NCI-H1105 (cell line): ENCODE data around the gene CD248.

Experiments
- DNase-seq: peaks from one replicate; lab custom pipeline; 2025; lab: John Stamatoyannopoulos, UW

The CD248 gene

DNA sequence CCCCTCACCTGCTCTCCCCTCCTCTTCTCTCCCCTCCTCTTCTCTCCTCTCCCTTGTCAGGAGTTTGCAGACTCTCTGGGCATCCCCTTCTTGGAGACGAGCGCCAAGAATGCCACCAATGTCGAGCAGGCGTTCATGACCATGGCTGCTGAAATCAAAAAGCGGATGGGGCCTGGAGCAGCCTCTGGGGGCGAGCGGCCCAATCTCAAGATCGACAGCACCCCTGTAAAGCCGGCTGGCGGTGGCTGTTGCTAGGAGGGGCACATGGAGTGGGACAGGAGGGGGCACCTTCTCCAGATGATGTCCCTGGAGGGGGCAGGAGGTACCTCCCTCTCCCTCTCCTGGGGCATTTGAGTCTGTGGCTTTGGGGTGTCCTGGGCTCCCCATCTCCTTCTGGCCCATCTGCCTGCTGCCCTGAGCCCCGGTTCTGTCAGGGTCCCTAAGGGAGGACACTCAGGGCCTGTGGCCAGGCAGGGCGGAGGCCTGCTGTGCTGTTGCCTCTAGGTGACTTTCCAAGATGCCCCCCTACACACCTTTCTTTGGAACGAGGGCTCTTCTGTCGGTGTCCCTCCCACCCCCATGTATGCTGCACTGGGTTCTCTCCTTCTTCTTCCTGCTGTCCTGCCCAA lies 40.7 kb downstream of the CD248 start:
- no peak for DNase-seq

- no peak for DNase-seq
Measured at GRCh38 chr11:66275396-66275795, 41.4 kb downstream of the CD248 start.

- DNase-seq: no peak
Measured at GRCh38 chr11:66274219-66274618, 42.6 kb downstream of the CD248 start.

- no peak for DNase-seq
Measured at GRCh38 chr11:66272596-66272995, 44.2 kb downstream of the CD248 start.

DNA sequence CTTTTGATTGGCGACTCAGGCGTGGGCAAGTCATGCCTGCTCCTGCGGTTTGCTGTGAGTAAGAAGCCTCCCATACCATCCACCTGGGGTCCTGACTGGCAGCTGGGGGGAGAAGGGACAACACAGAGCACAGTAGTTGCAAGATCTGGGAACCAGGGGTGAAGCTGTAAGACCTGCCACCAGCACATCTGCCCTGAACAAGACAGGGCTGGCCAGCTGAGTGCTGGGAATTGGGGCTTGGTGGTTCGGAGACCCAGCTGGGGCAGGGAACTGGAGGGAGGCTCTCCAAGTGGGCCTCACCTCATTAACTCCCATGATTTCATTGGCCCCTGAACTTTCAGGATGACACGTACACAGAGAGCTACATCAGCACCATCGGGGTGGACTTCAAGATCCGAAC lies 45.0 kb downstream of the CD248 start:
- no peak for DNase-seq

- no peak for DNase-seq
Measured at GRCh38 chr11:66268952-66269905, 47.6 kb downstream of the CD248 start.

DNA sequence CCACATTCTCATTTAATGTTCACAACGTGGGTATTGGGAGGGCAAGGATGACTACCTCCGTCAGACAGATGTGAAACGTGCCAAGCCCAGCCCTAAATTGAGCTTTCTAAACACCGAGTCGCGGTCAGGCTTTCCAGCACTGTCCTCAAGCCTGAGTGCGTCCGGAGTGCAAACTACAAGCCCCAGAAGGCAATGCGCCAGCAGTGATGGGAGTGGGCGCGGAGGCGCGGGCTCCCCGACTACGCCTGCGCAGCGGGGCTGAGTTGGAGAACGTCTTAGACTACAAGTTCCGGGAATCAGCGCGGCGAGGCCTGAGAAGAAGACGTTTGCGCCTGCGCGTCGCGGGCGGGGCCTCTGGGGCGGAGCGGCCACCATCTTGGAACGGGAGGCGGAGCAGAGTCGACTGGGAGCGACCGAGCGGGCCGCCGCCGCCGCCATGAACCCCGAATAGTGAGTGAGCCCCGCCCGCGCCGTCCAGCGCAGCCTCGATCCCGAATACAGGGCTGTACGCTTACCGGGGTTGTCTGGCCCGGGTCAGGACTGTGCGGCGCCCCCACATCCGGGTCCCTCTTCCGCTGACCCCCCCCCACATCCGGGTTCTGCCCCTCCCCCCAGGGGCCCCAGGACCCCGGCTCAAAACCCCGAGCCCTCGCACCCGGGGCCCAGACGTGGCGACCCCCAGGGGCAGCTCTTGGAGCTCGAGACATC lies 48.4 kb downstream of the CD248 start, which contains the start of gene RAB1B:
RAB1B (plus strand) TSS at position 396 of the 708 bp plus-strand sequence; CDS start at position 437, 41 bp downstream.
- peak; percentile 100 for DNase-seq

GRCh38 chr11:66267379-66268243 lies 49.2 kb downstream of the CD248 start:
- peak; percentile 81 for DNase-seq

DNA sequence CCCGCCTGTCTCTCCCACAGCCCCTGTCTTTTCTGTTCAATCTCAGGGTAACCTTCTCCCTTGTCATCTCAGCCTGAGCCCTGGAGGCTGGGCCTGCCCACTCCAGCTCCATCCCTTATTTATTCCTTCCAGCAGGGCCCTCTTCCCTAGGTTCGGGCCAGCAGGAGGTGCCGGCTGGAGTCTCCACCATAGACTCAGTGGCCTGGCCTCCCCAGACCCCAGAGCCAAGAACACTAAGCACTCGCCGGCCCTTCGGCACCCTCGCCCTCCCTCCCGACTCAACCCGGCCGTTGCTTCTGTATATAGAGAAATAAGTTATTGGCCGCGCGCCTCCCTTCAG lies 49.8 kb downstream of the CD248 start:
- DNase-seq: no peak

DNA sequence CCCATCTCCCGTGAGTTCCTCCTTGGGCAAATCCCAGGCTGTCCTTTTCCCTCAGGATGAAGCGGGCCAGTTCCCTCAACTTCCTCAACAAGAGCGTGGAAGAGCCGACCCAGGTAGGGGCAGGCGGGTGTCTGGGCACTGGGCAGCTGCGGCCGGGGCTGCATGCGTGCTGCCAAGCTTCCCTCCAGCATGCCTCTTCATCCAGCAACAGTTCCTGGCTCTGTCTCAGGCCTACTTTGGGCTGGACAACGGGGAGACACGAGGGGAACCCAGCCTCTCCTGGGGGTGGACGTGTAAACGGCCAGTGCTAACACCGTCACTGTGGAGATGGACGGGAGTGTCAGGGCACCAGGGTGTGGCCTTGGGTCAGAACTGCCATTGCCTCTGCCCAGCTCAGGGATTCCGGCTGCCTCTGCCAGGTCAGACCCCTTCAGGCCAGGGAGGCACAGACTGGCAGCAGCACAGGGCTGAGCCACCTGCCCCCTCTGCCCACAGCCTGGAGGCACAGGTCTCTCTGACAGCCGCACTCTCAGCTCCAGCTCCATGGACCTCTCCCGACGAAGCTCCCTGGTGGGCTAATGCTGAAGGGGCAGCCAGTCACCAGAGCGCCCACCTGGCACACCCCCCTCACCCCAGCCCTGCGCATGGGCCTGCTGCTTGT lies 50.3 kb downstream of the CD248 start:
- no peak for DNase-seq

GRCh38 chr11:66265531-66266377 lies 51.1 kb downstream of the CD248 start:
- DNase-seq: no peak

- no peak for DNase-seq
Measured at GRCh38 chr11:66264914-66265313, 51.9 kb downstream of the CD248 start.
